SK-N-SH (cell line): Measurements from ENCODE around the gene NFKBIE. TPM values are rescaled to one million over a fixed set of nuclear protein-coding genes. Genes with fewer than 3 reads are reported as not detected.

Experiments used
- CTCF ChIA-PET: fragments of 300-600, 350-600 bp; formaldehyde crosslinking; extraction: SDS; loops from one replicate; lab custom pipeline; 2021; lab: Yijun Ruan, JAX
- POLR2A ChIA-PET: fragments of 350-600 bp; sonication (Branson Sonifier 250); formaldehyde crosslinking; extraction: SDS; loops from one replicate; lab custom pipeline; 2020; ENCODE audit warnings: antibody characterized with exemption, inconsistent platforms; lab: Yijun Ruan, JAX
- DNase-seq: peaks from one replicate; pipeline ENCODE4 v3.0.0; 2012
- H2AFZ ChIP-seq: fragments of 200-600 bp; sonication (generic); 2 replicates; pipeline ENCODE4 v1.8.1; 2016; ENCODE audit warnings: antibody characterized with exemption, mild to moderate bottlenecking, low read depth
- H3F3A ChIP-seq: fragments of 200-600 bp; sonication (generic); replicated peaks from 2 replicates; pipeline ENCODE3; 2016; ENCODE audit warnings: antibody characterized with exemption, mild to moderate bottlenecking; ENCODE audit not compliant: insufficient read depth
- H3K27ac ChIP-seq, 2 experiments: fragments of 200-500 bp in 1 of 2; fragments of 200-600 bp in 1 of 2; sonication (Bioruptor generic) in 1 of 2; sonication (generic), shearing (Covaris generic) in 1 of 2; 2 replicates each; pipeline versions ENCODE4 v1.5.1 to v1.6.1; 2014 to 2016; ENCODE audit warnings: low read depth in 2 of 2, inconsistent platforms in 1 of 2, low read length in 1 of 2, mild to moderate bottlenecking in 1 of 2, mixed read lengths in 1 of 2
- H3K27me3 ChIP-seq: fragments of 200-600 bp; sonication (generic), shearing (Covaris generic); 2 replicates; pipeline ENCODE4 v1.6.1; 2016; ENCODE audit warnings: mixed run types; ENCODE audit not compliant: insufficient read depth
- H3K36me3 ChIP-seq, 2 experiments: fragments of 200-500 bp in 1 of 2; fragments of 200-600 bp in 1 of 2; sonication (Bioruptor generic) in 1 of 2; sonication (generic) in 1 of 2; replicated peaks in 1 of 2; 2 replicates each; pipeline versions ENCODE3 to v1.5.1; 2014 to 2016; ENCODE audit warnings: low read length in 1 of 2, mild to moderate bottlenecking in 1 of 2; ENCODE audit not compliant: insufficient read depth in 2 of 2, control insufficient read depth in 1 of 2
- H3K4me1 ChIP-seq, 2 experiments: fragments of 200-500 bp in 1 of 2; fragments of 200-600 bp in 1 of 2; sonication (Bioruptor generic) in 1 of 2; sonication (generic), shearing (Covaris generic) in 1 of 2; 2 replicates each; pipeline versions ENCODE4 v1.5.1 to v1.6.1; 2014 to 2016; ENCODE audit warnings: low read depth in 1 of 2, low read length in 1 of 2, mixed run types in 1 of 2; ENCODE audit not compliant: insufficient read depth in 2 of 2, control insufficient read depth in 1 of 2
- H3K4me2 ChIP-seq: fragments of 200-600 bp; sonication (generic), shearing (Covaris generic); 2 replicates; pipeline ENCODE4 v1.6.1; 2017; ENCODE audit warnings: mixed run types
- H3K4me3 ChIP-seq, 2 experiments: fragments of 200-500 bp in 1 of 2; fragments of 200-600 bp in 1 of 2; sonication (Bioruptor generic) in 1 of 2; sonication (generic), shearing (Covaris generic) in 1 of 2; 2 replicates each; pipeline versions ENCODE4 v1.5.1 to v1.8.1; 2014 to 2016; ENCODE audit warnings: low read depth in 2 of 2, inconsistent platforms in 1 of 2, low read length in 1 of 2, mild to moderate bottlenecking in 1 of 2, mixed read lengths in 1 of 2, moderate library complexity in 1 of 2
- H3K79me2 ChIP-seq: fragments of 200-600 bp; sonication (generic); 2 replicates; pipeline ENCODE4 v1.8.1; 2017; ENCODE audit warnings: mild to moderate bottlenecking; ENCODE audit not compliant: insufficient read depth
- H3K9ac ChIP-seq: fragments of 200-600 bp; sonication (generic); 2 replicates; pipeline ENCODE4 v1.6.1; 2017; ENCODE audit warnings: mixed run types
- H3K9me2 ChIP-seq: fragments of 200-600 bp; sonication (generic); 2 replicates; pipeline ENCODE4 v1.6.1; 2017; ENCODE audit warnings: mixed run types
- H3K9me3 ChIP-seq: fragments of 200-600 bp; sonication (generic); 2 replicates; pipeline ENCODE4 v1.6.1; 2017; ENCODE audit warnings: mixed run types, mild to moderate bottlenecking, moderate library complexity
- H4K20me1 ChIP-seq: fragments of 200-600 bp; sonication (generic); 2 replicates; pipeline ENCODE4 v1.6.1; 2017; ENCODE audit warnings: mild to moderate bottlenecking, mixed run types; ENCODE audit not compliant: insufficient read depth
- CHD2 ChIP-seq: fragments of 150-350 bp; IDR thresholded peaks from 2 replicates; pipeline ENCODE4 v1.6.1; 2018; ENCODE audit warnings: low read length; ENCODE audit not compliant: partially characterized antibody
- CTCF ChIP-seq: fragments of 200-600 bp; sonication (generic); IDR thresholded peaks from 2 replicates; pipeline ENCODE4 v1.6.1; 2017; ENCODE audit warnings: antibody characterized with exemption, mild to moderate bottlenecking, moderate library complexity
- ELF1 ChIP-seq: IDR thresholded peaks from 2 replicates; pipeline ENCODE4 v1.4.0; 2012
- EP300 ChIP-seq, 2 experiments: IDR thresholded peaks; 2 replicates each; pipeline versions ENCODE4 v1.4.0 to v1.6.1; 2012; ENCODE audit warnings: borderline replicate concordance in 1 of 2, low read depth in 1 of 2, low read length in 1 of 2
- FOSL2 ChIP-seq: IDR thresholded peaks from 2 replicates; pipeline ENCODE4 v1.4.0; 2012; ENCODE audit warnings: low read depth, mild to moderate bottlenecking, moderate library complexity, borderline replicate concordance
- NRF1 ChIP-seq: IDR thresholded peaks from 2 replicates; pipeline ENCODE4 v1.6.1; 2012; ENCODE audit warnings: low read depth, mild to moderate bottlenecking, low read length
- PBX3 ChIP-seq: IDR thresholded peaks from 2 replicates; pipeline ENCODE4; 2012
- POLR2AphosphoS5 ChIP-seq: IDR thresholded peaks from 2 replicates; pipeline ENCODE4 v1.6.1; 2012; ENCODE audit warnings: low read depth, low read length
- RCOR1 ChIP-seq: fragments of 150-350 bp; IDR thresholded peaks from 2 replicates; pipeline ENCODE4 v1.6.1; 2017; ENCODE audit warnings: antibody characterized with exemption, low read length
- REST ChIP-seq: IDR thresholded peaks from 2 replicates; pipeline ENCODE4 v1.6.1; 2012; ENCODE audit warnings: mild to moderate bottlenecking, low read depth, low read length, moderate library complexity
- SMC3 ChIP-seq: IDR thresholded peaks from 2 replicates; pipeline ENCODE4 v1.6.1; 2012; ENCODE audit warnings: low read depth, low read length, improper control_type of control experiment
- TAF1 ChIP-seq: IDR thresholded peaks from 2 replicates; pipeline ENCODE4 v1.6.1; 2012; ENCODE audit warnings: low read depth, mild to moderate bottlenecking, low read length, moderate library complexity, borderline replicate concordance
- TCF12 ChIP-seq: IDR thresholded peaks from 2 replicates; pipeline ENCODE4 v1.4.0; 2012
- USF1 ChIP-seq: IDR thresholded peaks from 2 replicates; pipeline ENCODE4 v1.4.0; 2012; ENCODE audit warnings: low read depth, borderline replicate concordance
- WGBS: methylation state at CpG from one replicate; pipeline ENCODE4 v1.1.6; 2017; ENCODE audit warnings: low lambda C conversion rate; 5-methylcytosine and 5-hydroxymethylcytosine counted together
- polyA plus RNA-seq, 3 experiments: library from polyadenylated mRNA; depleted of rRNA; stranded (reverse); fragments of >200 nt; gene quantifications; 2 replicates each; pipeline ENCODE4 v1.2.3, GENCODE V29; 2012

NFKBIE gene
- polyA plus RNA-seq, 1 of the 3 experiments (the other 2 are of a cell fraction), result 5.8 TPM

- ChIA-PET POLR2A (interaction anchor here (2.7 kb wide), 1 partner anchor 8 kb away, joined by 27 read pairs; the partner anchor contains the start of gene HSP90AB1), CTCF (interaction anchor here (1.1 to 8.5 kb wide), 5 partner anchors 7 to 68 kb away, joined by 3 to 224 read pairs (median 115); partner anchors contain the start of genes HSP90AB1, MYMX and SLC29A1)
- Histone ChIP-seq H3K27ac (no peak overlapping the region), H3K9me3 (no peaks in the 10 kb centered on the region), H3K4me1 (peaks cover 26 to 36% of the 10 kb centered on the region in 2 experiments), H3F3A (peaks cover 18% of the 10 kb centered on the region), H3K4me2 (no peak overlapping the region), H3K4me3 (no peak overlapping the region), H2AFZ (no peak overlapping the region), H3K9ac (no peak overlapping the region), H3K9me2 (no peaks in the 10 kb centered on the region), H3K79me2 (no peaks in the 10 kb centered on the region), H3K27me3 (no peaks in the 10 kb centered on the region), H3K36me3 (no peaks in the 10 kb centered on the region), H4K20me1 (no peaks in the 10 kb centered on the region)
- no peak for DNase-seq
- WGBS, result 91% methylated on average over 7 of the region's 7 CpGs
- no peak for TF ChIP-seq CTCF
- TF ChIP-seq CHD2, result no peak
- TF ChIP-seq PBX3, result no peak
- TF ChIP-seq RCOR1, result no peak
- no peak for TF ChIP-seq USF1
- no peak for TF ChIP-seq POLR2AphosphoS5
- no peak for TF ChIP-seq NRF1
Measured at GRCh38 chr6:44238687-44239350, 26.5 kb downstream of the NFKBIE start.

GRCh38 chr6:44237813-44238433, 27.4 kb downstream of the NFKBIE start:
- no peaks in the 10 kb centered on the region for H3K79me2 ChIP-seq
- peak; percentile 92 for DNase-seq
- H4K20me1 ChIP-seq, result no peaks in the 10 kb centered on the region
- WGBS, result 6% methylated on average over 17 of the region's 42 CpGs
- peak overlapping the region; percentile 84 to 90 for H3K27ac ChIP-seq
- H3K9me2 ChIP-seq, result no peaks in the 10 kb centered on the region
- CTCF ChIA-PET, result interaction anchor here (0.6 to 8.5 kb wide), 31 partner anchors 8 to 185 kb away, joined by 3 to 224 read pairs (median 4); partner anchors contain the start of genes HSP90AB1, MYMX and SLC29A1
- H3K4me1 ChIP-seq, result peaks cover 26 to 45% of the 10 kb centered on the region in 2 experiments
- H2AFZ ChIP-seq, result peak overlapping the region; percentile 49; the same call in 1 of the 2 replicates
- H3K4me3 ChIP-seq, result peak overlapping the region; percentile 53 to 62
- peaks cover 18% of the 10 kb centered on the region for H3F3A ChIP-seq
- POLR2A ChIA-PET, result interaction anchor here (1.2 to 2.7 kb wide), 2 partner anchors 9 to 13 kb away, joined by 3 to 27 read pairs; partner anchors contain the start of gene HSP90AB1
- H3K36me3 ChIP-seq, result no peaks in the 10 kb centered on the region
- no peaks in the 10 kb centered on the region for H3K27me3 ChIP-seq
- no peaks in the 10 kb centered on the region for H3K9me3 ChIP-seq
- peak overlapping the region; percentile 77 for H3K9ac ChIP-seq
- H3K4me2 ChIP-seq, result peak overlapping the region; percentile 81
- TF ChIP-seq CTCF, result peak; percentile 93
- TF ChIP-seq ELF1, result 0 out of 2 replicates have a peak, but pooled peaks have one; percentile 46
- TF ChIP-seq TAF1, result peak; percentile 20; the same call in 1 of the 2 replicates
- no peak for TF ChIP-seq TCF12
- TF ChIP-seq CHD2, result peak; percentile 33
- no peak for TF ChIP-seq EP300 (IDR thresholded peaks at IDR 0.05; ENCODE audit: borderline replicate concordance in 1 of 2, low read depth in 1 of 2, low read length in 1 of 2)
- TF ChIP-seq SMC3, result peak; percentile 73
- TF ChIP-seq RCOR1, result 0 out of 2 replicates have a peak, but pooled peaks have one; percentile 17
- TF ChIP-seq FOSL2, result peak; percentile 6; the same call in 1 of the 2 replicates
- no peak for TF ChIP-seq REST
